ENCODE data around the gene IGF1. TPM values are rescaled to one million over a fixed set of nuclear protein-coding genes. Genes with fewer than 3 reads are reported as not detected.

IGF1 gene
- polyA plus RNA-seq, 1 of the 3 experiments (the other 2 are of a cell fraction) = 0.07 TPM

DNA sequence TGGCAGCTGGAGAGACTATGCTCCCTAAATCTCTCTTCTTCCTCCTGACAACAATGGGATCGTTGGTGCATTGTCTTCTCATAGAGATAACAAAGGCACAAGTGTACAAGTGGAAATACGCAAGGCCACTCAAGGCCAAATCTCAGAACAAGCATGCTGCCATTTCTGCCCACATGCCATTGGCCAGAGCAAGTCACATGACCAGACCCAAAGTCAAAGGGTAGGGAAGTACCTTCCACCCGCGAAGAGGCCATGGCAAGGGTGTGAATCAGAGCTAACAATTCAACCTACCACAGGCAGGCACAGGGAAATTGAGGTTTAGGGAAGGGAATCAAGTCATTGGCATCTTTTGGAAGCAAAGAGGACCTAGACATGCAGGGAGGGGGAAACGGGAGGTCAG lies 38.5 kb upstream of the IGF1 start:
- no peak overlapping the region for H3K9ac ChIP-seq
- ChIA-PET CTCF (no interaction called here), POLR2A (no interaction called here)
- WGBS (ENCODE audit: low lambda C conversion rate) = 36% methylated on average over 5 of the region's 5 CpGs
- H2AFZ ChIP-seq (ENCODE audit: low read depth) = no peak overlapping the region
- H3K4me3 ChIP-seq (ENCODE audit: low read depth in 2 of 2, low read length in 1 of 2) = no peak overlapping the region
- no peaks in the 10 kb centered on the region for H3K27me3 ChIP-seq (ENCODE audit: insufficient read depth)
- H3K9me3 ChIP-seq = no peaks in the 10 kb centered on the region
- no peaks in the 10 kb centered on the region for H3K79me2 ChIP-seq (ENCODE audit: insufficient read depth)
- no peaks in the 10 kb centered on the region for H3K9me2 ChIP-seq
- TF ChIP-seq TCF12 (IDR thresholded peaks at IDR 0.05) = no peak
- TF ChIP-seq, protein P1, sequence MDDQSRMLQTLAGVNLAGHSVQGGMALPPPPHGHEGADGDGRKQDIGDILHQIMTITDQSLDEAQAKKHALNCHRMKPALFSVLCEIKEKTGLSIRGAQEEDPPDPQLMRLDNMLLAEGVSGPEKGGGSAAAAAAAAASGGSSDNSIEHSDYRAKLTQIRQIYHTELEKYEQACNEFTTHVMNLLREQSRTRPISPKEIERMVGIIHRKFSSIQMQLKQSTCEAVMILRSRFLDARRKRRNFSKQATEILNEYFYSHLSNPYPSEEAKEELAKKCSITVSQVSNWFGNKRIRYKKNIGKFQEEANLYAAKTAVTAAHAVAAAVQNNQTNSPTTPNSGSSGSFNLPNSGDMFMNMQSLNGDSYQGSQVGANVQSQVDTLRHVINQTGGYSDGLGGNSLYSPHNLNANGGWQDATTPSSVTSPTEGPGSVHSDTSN (IDR thresholded peaks at IDR 0.05) = no peak
- no peak for TF ChIP-seq ELF1 (IDR thresholded peaks at IDR 0.05)
- TF ChIP-seq, protein P2, sequence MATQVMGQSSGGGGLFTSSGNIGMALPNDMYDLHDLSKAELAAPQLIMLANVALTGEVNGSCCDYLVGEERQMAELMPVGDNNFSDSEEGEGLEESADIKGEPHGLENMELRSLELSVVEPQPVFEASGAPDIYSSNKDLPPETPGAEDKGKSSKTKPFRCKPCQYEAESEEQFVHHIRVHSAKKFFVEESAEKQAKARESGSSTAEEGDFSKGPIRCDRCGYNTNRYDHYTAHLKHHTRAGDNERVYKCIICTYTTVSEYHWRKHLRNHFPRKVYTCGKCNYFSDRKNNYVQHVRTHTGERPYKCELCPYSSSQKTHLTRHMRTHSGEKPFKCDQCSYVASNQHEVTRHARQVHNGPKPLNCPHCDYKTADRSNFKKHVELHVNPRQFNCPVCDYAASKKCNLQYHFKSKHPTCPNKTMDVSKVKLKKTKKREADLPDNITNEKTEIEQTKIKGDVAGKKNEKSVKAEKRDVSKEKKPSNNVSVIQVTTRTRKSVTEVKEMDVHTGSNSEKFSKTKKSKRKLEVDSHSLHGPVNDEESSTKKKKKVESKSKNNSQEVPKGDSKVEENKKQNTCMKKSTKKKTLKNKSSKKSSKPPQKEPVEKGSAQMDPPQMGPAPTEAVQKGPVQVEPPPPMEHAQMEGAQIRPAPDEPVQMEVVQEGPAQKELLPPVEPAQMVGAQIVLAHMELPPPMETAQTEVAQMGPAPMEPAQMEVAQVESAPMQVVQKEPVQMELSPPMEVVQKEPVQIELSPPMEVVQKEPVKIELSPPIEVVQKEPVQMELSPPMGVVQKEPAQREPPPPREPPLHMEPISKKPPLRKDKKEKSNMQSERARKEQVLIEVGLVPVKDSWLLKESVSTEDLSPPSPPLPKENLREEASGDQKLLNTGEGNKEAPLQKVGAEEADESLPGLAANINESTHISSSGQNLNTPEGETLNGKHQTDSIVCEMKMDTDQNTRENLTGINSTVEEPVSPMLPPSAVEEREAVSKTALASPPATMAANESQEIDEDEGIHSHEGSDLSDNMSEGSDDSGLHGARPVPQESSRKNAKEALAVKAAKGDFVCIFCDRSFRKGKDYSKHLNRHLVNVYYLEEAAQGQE (IDR thresholded peaks at IDR 0.05; ENCODE audit: low read depth, low read length) = no peak
- TF ChIP-seq RXRA (IDR thresholded peaks at IDR 0.05; ENCODE audit: borderline replicate concordance, low read depth) = no peak
- no peaks in the 10 kb centered on the region for H3K4me1 ChIP-seq (ENCODE audit: control insufficient read depth in 1 of 2, insufficient read depth in 2 of 2, low read depth in 1 of 2, low read length in 1 of 2)
- no peak overlapping the region for H3K4me2 ChIP-seq
- no peaks in the 10 kb centered on the region for H3K36me3 ChIP-seq (replicated peaks in 1 of 2; ENCODE audit: control insufficient read depth in 1 of 2, insufficient read depth in 2 of 2, low read length in 1 of 2)
- no peak for DNase-seq
- H4K20me1 ChIP-seq (ENCODE audit: insufficient read depth) = no peaks in the 10 kb centered on the region
- no peak overlapping the region for H3K27ac ChIP-seq (ENCODE audit: low read depth in 2 of 2, low read length in 1 of 2)
- H3F3A ChIP-seq (replicated peaks; ENCODE audit: insufficient read depth) = no peaks in the 10 kb centered on the region

DNA sequence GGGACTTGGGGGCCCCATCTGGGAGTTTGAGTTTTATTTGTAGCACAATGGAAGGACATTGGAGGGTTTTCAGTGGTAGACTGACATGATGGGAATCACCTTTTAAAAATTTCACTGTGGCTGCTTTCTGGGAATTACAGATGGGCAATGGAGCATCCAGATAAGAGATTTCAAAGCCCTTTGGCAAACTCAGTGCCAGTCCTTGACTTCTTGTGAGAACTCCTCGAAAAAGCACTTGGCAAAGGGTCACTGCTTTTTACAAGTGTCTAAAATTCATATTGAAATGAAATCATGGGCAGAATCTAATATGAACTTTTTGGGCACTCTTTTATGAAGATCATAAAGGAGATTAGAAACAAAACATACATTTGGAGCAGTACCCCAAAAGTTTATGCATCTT lies 34.3 kb upstream of the IGF1 start:
- no peaks in the 10 kb centered on the region for H3F3A ChIP-seq (replicated peaks; ENCODE audit: insufficient read depth)
- H3K27ac ChIP-seq (ENCODE audit: low read depth in 2 of 2, low read length in 1 of 2) = no peak overlapping the region
- H3K9me3 ChIP-seq = no peaks in the 10 kb centered on the region
- H2AFZ ChIP-seq (ENCODE audit: low read depth) = no peak overlapping the region
- POLR2A ChIA-PET = no interaction called here
- no peaks in the 10 kb centered on the region for H4K20me1 ChIP-seq (ENCODE audit: insufficient read depth)
- no peak overlapping the region for H3K4me3 ChIP-seq (ENCODE audit: low read depth in 2 of 2, low read length in 1 of 2)
- CTCF ChIA-PET = no interaction called here
- no peaks in the 10 kb centered on the region for H3K36me3 ChIP-seq (replicated peaks in 1 of 2; ENCODE audit: control insufficient read depth in 1 of 2, insufficient read depth in 2 of 2, low read length in 1 of 2)
- H3K9me2 ChIP-seq = no peaks in the 10 kb centered on the region
- no peaks in the 10 kb centered on the region for H3K27me3 ChIP-seq (ENCODE audit: insufficient read depth)
- no peak for TF ChIP-seq TAF1 (IDR thresholded peaks at IDR 0.05; ENCODE audit: borderline replicate concordance, low read depth, low read length)
- TF ChIP-seq, protein P2 (IDR thresholded peaks at IDR 0.05; ENCODE audit: low read depth, low read length) = no peak
- TF ChIP-seq, protein P3, sequence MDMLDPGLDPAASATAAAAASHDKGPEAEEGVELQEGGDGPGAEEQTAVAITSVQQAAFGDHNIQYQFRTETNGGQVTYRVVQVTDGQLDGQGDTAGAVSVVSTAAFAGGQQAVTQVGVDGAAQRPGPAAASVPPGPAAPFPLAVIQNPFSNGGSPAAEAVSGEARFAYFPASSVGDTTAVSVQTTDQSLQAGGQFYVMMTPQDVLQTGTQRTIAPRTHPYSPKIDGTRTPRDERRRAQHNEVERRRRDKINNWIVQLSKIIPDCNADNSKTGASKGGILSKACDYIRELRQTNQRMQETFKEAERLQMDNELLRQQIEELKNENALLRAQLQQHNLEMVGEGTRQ (IDR thresholded peaks at IDR 0.05; ENCODE audit: borderline replicate concordance, low read depth, low read length) = no peak
- no peak for TF ChIP-seq MEF2A (IDR thresholded peaks at IDR 0.05; ENCODE audit: borderline replicate concordance, low read depth)
- TF ChIP-seq TCF12 (IDR thresholded peaks at IDR 0.05) = no peak
- no peaks in the 10 kb centered on the region for H3K4me1 ChIP-seq (ENCODE audit: control insufficient read depth in 1 of 2, insufficient read depth in 2 of 2, low read depth in 1 of 2, low read length in 1 of 2)
- H3K4me2 ChIP-seq = no peak overlapping the region
- H3K9ac ChIP-seq = no peak overlapping the region
- no peaks in the 10 kb centered on the region for H3K79me2 ChIP-seq (ENCODE audit: insufficient read depth)
- WGBS (ENCODE audit: low lambda C conversion rate) = 12% methylated on average over 1 of the region's 1 CpG
- no peak for DNase-seq

All from SK-N-SH (cell line).